ENCODE results near the gene TRAF3IP1.
"Not testable (repeated sequence)": the region's sequence is repeated elsewhere in the genome, so short reads cannot be mapped to it uniquely, and the experiment has no call there.

Gene TRAF3IP1

GRCh38 chr2:238383135-238383534 is 62.8 kb downstream of the TRAF3IP1 start:
- DNase-seq, result no peak

- DNase-seq, result no peak
Observed at GRCh38 chr2:238383743-238384380, 63.5 kb downstream of the TRAF3IP1 start.

GRCh38 chr2:238387332-238387731 is 67.0 kb downstream of the TRAF3IP1 start:
- DNase-seq, result peak in 1 of 2 donors; percentile 23

DNA sequence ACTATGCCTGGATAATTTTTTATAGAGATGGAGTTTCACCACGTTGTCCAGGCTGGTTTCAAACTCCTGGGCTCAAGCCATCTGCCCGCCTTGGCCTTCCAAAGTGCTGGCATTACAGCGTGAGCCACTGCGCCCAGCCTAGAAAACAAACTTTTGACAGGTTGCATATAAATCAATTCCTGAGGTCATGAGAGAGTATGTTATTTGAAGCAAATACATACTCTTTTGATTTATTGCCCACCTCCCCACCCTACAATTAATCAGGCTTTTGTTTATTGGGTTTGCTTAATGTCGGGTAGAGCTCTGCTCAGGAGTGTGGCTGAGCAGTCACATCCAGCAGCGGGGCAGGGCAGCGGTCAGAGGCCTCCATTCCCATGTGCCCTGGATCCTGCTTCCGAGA is 68.5 kb downstream of the TRAF3IP1 start:
- no peak for DNase-seq

GRCh38 chr2:238389988-238390589 is 69.8 kb downstream of the TRAF3IP1 start:
- no peak for DNase-seq

- DNase-seq, result no peak
Observed at GRCh38 chr2:238391042-238391689, 70.8 kb downstream of the TRAF3IP1 start.

- DNase-seq, result no peak
Observed at GRCh38 chr2:238396663-238397062, 76.3 kb downstream of the TRAF3IP1 start.

GRCh38 chr2:238397356-238397755 is 77.0 kb downstream of the TRAF3IP1 start:
- no peak for DNase-seq

DNA sequence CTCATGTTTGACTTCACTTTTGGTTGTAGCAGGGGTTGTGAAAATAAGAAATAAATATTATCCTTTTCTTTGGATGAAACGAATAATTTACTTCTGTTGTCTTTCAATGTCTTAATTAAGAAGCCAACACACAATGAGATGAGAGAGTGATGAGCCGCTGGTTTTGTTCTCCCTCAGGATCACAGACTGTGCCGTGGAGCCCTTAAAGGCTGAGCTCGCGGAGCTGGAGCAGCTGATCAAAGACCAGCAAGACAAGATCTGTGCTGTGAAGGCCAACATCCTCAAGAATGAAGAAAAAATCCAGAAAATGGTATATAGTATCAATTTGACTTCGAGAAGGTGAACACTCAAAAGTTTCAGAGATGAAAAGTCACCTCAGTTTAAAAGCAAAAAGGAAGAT is 78.3 kb downstream of the TRAF3IP1 start:
- no peak for DNase-seq

DNA sequence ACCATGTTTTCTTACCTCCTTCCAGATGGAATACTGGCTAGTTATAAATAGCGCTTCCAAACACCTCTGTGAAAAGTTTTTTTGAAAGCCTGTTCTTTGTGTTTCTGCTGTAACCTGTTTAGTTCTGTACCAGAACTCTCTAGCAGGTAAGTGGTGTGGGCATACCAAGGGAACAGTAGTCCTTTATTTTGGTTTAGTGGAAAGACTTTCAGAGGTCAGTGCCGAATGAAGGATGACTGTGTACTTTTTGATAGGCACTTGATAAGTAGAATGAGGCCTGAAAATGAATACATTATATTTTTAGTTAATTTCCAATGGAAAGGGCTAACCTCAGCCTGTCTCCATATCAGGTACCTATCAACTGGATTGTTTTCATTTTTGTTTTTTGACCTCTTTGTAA is 78.8 kb downstream of the TRAF3IP1 start:
- DNase-seq, result no peak

DNA sequence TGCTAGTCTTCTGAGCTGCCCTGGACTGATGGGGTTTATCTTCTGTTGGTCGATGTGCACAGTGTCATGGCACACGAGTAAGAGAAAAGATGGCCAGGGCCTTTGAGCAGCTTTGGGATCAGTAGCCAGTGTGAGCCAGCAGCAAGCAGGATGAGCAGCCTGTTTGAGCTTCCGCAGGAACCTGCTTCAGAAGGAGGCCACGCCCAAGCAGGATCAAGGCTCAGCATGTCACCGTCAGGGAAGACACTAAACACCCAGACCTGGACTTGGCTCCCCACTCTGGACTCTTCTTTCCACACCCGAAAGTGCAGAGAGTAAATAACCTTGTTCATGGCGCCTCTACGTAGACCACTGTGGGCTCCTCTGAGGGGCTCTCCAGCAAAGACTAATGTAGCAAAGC is 81.2 kb downstream of the TRAF3IP1 start:
- no peak for DNase-seq

DNA sequence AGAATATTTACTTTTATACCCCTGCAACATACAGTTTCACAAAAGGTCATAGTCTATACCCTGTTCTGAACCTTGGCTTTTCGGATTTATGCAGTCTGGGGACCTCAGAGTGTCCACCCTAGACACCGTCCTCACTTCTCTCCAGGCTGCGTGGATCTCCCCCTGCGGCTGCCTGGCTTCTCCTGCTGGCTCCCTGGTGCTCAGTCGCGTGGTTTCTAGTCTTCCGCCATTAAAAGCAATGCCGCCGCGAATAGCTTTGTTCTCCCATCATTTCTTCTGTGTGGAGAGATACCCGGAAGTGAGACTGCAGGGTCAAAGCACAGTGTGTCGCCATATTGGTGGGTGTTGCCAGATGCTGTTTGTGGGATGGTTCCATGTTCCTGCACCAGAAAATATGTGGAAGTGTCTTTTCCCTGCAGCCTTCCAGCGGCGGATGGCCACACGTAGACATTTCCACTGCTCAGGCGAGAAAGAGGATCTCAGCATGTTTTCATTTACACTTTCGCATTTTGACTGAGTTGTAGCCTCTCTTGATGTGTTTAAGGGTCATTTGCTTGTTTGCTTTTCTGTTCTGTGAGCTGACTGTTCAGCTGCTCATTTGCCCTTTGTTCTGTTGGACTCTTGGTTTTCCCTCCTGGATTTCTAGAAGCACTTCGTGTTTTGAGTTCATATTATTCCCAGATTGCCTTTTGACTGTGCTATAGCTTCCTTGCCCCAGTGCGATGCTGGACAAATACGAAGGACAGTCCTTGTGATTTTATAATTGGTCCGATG is 83.5 kb downstream of the TRAF3IP1 start:
- no peak for DNase-seq

GRCh38 chr2:238404406-238405216 is 84.3 kb downstream of the TRAF3IP1 start:
- no peak for DNase-seq

DNA sequence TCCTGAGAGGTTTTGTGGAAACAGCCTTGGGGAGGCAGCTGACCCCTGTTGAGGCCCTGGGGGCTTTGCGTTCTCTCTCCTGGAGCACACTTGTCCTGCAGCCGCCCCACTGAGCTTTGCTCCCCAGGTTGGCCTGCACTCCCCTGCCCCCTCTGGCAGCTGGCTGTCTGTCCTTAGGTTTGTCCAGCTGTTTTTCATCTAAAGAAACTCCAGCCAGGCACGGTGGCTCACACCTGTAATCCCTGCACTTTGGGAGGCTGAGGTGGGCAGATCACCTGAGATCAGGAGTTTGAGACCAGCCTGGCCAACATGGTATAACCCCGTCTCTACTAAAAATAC is 84.9 kb downstream of the TRAF3IP1 start:
- DNase-seq, result not testable (repeated sequence)

- no peak for DNase-seq
Observed at GRCh38 chr2:238406221-238406997, 86.1 kb downstream of the TRAF3IP1 start.

DNA sequence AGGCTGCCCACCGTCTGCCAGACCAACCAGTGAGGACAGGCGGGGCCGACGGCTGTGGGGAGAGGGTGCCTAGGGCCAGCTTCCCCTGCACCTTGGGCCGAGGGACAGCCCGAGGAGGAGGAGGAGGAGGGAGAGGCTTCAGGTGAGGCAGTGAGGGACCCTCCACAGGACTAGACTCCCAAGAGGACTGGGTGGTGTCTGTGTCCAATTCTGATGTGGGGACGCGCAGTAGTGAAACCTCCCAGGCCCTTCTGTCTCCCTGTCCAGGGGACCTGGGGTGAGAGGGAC is 86.6 kb downstream of the TRAF3IP1 start:
- no peak for DNase-seq

DNA sequence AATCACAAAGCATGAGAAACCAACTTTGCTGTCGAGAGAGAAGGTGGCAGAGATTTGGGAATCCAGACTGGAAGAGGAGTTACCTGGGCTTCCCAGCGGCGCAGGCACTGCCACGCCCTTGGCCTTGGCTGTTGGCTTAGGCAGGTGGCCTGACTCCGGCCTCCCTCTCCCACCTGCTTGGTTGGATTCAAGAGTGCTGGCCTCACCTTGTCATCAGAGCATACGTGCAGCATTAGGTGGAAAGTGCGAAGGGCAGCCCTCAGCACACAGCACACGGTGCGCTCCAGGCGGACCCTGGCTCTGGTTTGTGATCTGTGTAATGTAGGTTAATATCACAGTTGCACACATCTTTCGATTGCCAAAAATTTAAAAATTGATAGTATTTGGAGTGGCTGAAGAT is 87.2 kb downstream of the TRAF3IP1 start:
- DNase-seq, result no peak

GRCh38 chr2:238408615-238409340 is 88.5 kb downstream of the TRAF3IP1 start:
- DNase-seq, result no peak

DNA sequence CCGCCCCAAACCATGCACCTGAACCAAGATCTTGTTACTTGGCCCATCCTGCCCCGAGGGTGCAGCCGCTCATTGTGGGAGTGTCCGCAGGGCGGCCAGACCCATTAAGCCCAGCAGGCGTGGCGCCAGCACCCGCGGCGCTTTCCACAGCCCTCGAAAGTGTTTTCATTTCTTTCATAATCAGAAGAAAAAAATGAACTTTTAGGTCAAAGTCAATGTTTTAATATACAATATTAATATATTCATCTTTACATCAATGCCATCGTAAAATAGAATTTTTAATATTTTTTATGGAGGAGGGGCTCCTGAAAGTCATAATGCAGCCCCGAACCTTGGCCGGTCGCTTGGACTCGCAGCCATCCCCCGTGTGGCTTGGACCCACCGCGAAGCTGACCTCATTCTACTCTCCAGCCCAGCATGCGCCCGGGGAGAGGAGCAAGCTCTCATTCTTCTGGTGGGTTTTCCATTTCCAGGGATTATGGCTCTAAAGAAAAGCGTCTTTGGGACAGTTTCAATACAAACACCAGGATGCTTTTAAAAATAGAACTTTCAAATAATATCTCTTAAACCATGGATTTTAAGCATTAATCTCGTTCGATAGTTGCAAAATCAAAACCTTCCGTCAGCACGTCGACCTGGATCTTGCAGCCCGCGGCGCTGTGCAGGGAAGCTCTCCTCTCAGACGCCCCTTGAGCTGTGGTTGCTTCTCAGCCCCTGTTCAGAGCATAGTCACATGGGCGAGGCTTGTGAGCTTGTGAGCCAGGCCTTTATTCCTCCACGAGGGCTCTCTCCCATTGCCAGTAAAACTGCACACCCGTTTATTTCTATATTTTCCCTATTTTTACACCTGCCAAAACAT is 89.3 kb downstream of the TRAF3IP1 start:
- DNase-seq, result no peak

DNA sequence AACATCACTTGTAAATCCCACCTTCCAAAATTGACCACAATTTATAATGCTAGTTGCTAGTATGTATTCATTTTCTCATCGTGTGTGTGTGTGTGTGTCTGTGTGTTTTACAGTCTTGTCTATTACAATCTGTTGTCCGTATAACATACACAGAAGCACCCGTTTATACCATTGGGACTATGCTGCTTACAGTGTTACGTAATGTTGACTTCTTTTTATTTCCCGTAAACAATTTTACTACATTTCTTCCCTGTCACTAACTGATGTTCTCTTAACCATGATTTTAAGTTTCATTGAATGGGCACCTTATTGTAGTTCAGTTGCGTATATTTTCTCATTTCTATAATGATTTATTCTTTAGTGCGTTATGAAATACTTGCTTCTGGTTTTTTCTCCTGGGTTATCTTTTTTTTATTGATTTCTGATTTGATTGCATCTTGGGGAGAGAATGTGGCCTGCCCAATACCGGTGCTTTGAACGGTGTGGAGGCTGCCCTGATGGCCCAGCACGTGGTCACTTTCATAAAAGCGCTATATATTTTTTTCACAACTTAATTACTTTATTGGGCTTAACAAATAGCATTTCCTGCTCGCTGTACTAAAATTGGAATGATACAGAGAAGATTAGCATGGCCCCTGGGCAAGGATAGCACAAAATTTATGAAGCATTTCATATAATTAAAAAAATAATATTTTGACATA is 91.9 kb downstream of the TRAF3IP1 start:
- DNase-seq, result no peak
